K562 (cell line): ENCODE measurements around the gene AP3B2. TPM values are rescaled to one million over a fixed set of nuclear protein-coding genes. Genes with fewer than 3 reads are reported as not detected.

Source experiments
- BRD9 ChIP-seq: fragments of 450-650 bp; IDR thresholded peaks from 2 replicates; pipeline ENCODE4 v1.6.1; 2018; ENCODE audit warnings: low read depth; ENCODE audit not compliant: partially characterized antibody
- CBX5 ChIP-seq: IDR thresholded peaks from 2 replicates; pipeline ENCODE4 v1.6.1; 2014; ENCODE audit warnings: low read depth, borderline replicate concordance
- CEBPB ChIP-seq: fragments of 450-650 bp; IDR thresholded peaks from 2 replicates; pipeline ENCODE4 v1.6.1; 2016; ENCODE audit warnings: missing genetic modification characterization, missing compliant biosample characterization
- CHD2 ChIP-seq: IDR thresholded peaks from 2 replicates; pipeline ENCODE4 v1.6.1; 2011; ENCODE audit warnings: low read depth, low read length
- ELF4 ChIP-seq: fragments of 450-650 bp; formaldehyde crosslinking; IDR thresholded peaks from 2 replicates; pipeline ENCODE4 v1.4.0; 2022; ENCODE audit warnings: missing genetic modification characterization
- FOXJ3 ChIP-seq: sonication (generic); formaldehyde crosslinking; IDR thresholded peaks from 2 replicates; pipeline ENCODE4 v1.4.0; 2020; ENCODE audit warnings: mild to moderate bottlenecking, missing genetic modification reagents
- GTF2A2 ChIP-seq: IDR thresholded peaks from 2 replicates; pipeline ENCODE4 v1.6.1; 2016; ENCODE audit warnings: mild to moderate bottlenecking, missing genetic modification characterization, missing compliant biosample characterization
- GTF2F1 ChIP-seq: IDR thresholded peaks from 2 replicates; pipeline ENCODE4 v1.6.1; 2011; ENCODE audit warnings: low read depth, low read length, improper control_type of control experiment
- HMG20A ChIP-seq: fragments of 450-650 bp; formaldehyde crosslinking; conservative IDR thresholded peaks from 2 replicates; pipeline ENCODE4 v1.4.0; 2020; ENCODE audit warnings: mild to moderate bottlenecking, mixed read lengths
- KAT8 ChIP-seq: fragments of 450-650 bp; IDR thresholded peaks from 2 replicates; pipeline ENCODE4 v1.6.1; 2016; ENCODE audit warnings: low read depth, mild to moderate bottlenecking
- MAFF ChIP-seq: IDR thresholded peaks from 2 replicates; pipeline ENCODE4 v1.6.1; 2012; ENCODE audit warnings: low read length, improper control_type of control experiment
- MCM3 ChIP-seq: fragments of 450-650 bp; IDR thresholded peaks from 2 replicates; pipeline ENCODE4 v1.6.1; 2016
- MCM7 ChIP-seq, 2 experiments: fragments of 450-650 bp; IDR thresholded peaks; 2 replicates each; pipeline ENCODE4 v1.6.1; 2016 to 2018
- NR1H2 ChIP-seq: sonication (generic); formaldehyde crosslinking; IDR thresholded peaks from 2 replicates; pipeline ENCODE4 v1.4.0; 2020; ENCODE audit warnings: mild to moderate bottlenecking, missing genetic modification reagents
- OTX1 ChIP-seq: fragments of 450-650 bp; formaldehyde crosslinking; IDR thresholded peaks from 2 replicates; pipeline ENCODE4 v1.4.0; 2022; ENCODE audit warnings: mild to moderate bottlenecking
- SETDB1 ChIP-seq: IDR thresholded peaks from one replicate; pipeline ENCODE4 v1.6.1; 2012; ENCODE audit warnings: low read length, control low read depth, inconsistent platforms
- STAT5A ChIP-seq: IDR thresholded peaks from 2 replicates; pipeline ENCODE4 v1.6.1; 2012; ENCODE audit warnings: low read length, inconsistent platforms, borderline replicate concordance
- TSC22D4 ChIP-seq: fragments of 450-650 bp; IDR thresholded peaks from 2 replicates; pipeline ENCODE4 v1.6.1; 2016; ENCODE audit warnings: missing genetic modification characterization, missing biosample characterization, control low read depth
- ZNF184 ChIP-seq: sonication (generic); formaldehyde crosslinking; IDR thresholded peaks from 2 replicates; pipeline ENCODE4 v1.5.0; 2020; ENCODE audit warnings: missing genetic modification reagents
- ZNF316 ChIP-seq: fragments of 450-650 bp; IDR thresholded peaks from 2 replicates; pipeline ENCODE4 v1.6.1; 2016
- polyA plus RNA-seq, 8 experiments: library from polyadenylated mRNA; depleted of rRNA in 4 of 8; stranded (reverse) in 5 of 8; unstranded in 3 of 8; fragments of >200 nt; fragmentation: Nextera tagmentation in 2 of 8; fragmentation: Illumina TruSeq in 1 of 8; extraction: Ambion mirVana in 2 of 8; extraction: Trizol in 1 of 8; gene quantifications; 2 replicates each; pipeline versions ENCODE4 v1.2.1 to v1.2.3, GENCODE V29; 2011 to 2014; ENCODE audit warnings: inconsistent platforms in 1 of 8, missing spikeins in 1 of 8
- total RNA-seq, 7 experiments: library from RNA; depleted of rRNA in 6 of 7; stranded (reverse); fragments of >200 nt in 6 of 7; fragmentation: Illumina TruSeq in 2 of 7; extraction: Trizol in 2 of 7; gene quantifications; 2 replicates each; pipeline versions ENCODE4 v1.2.1 to v1.2.3, GENCODE V29; 2011 to 2021; ENCODE audit warnings: low replicate concordance in 1 of 7
- TF ChIP-seq, protein P1 (sequence below): fragments of 450-650 bp; IDR thresholded peaks from 2 replicates; pipeline ENCODE4 v1.6.1; 2016; ENCODE audit warnings: mild to moderate bottlenecking, moderate library complexity

The AP3B2 gene
- total and polyA plus RNA-seq, 9 of the 15 experiments (the other 6 are each of a cell fraction or from before 2014, with no cell fraction given): 0.03 to 0.15 (median 0.10) TPM; not detected in 2

DNA sequence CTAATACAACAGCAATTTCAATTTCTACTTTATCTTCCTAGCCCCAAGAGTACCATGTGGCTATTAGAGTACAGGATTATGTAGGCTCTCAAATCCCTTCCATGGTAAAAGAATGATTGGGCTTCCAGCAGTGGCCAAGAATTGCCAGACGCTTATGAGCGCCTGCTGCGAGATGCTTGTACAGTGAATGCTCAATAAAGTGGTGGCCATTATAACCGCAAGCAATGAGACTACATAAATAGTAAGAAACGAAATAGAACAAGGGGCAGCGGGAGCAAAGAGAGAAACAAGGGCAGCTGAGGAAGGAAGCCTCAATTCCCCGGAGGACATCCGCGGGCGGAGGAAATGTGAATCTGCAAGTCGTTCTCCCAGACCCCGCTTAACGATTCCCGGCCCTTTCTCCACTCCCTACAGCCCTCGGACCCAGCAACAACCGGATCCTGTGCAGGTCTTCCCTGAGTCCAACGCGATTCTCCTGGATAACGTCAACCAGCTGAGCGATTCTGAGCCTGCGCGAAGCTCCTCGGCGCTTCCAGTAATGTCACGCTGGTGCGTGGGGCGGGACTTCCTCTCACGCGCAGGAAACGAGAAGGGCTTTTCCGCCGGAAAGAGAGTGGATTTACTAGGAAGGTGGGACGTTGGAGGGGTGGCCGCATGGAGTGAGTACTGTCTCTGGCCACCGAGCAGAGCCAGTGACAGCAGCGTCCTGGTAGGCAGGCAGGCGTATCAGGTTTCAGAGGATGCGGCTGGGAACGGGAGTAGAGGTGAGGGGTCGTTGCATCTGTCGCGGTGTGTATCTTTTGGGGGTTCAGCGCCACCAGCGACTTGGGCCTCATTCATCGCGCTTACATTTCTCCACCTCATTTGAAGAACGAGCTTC lies 40.5 kb upstream of the AP3B2 start (continued):
- TF ChIP-seq OTX1 (peak; percentile 15; the same call in 1 of the 2 replicates), CEBPB (tag) (no peak), MCM3 (no peak), ZNF316 (no peak), GTF2A2 (tag) (no peak), TSC22D4 (no peak), CHD2 (peak; percentile 53), FOXJ3 (no peak), ELF4 (CRISPR knock-in tag) (no peak; the same call in 1 of the 2 replicates), GTF2F1 (peak; percentile 57; the same call in 1 of the 2 replicates), HMG20A (CRISPR knock-in tag) (no peak), ZNF184 (CRISPR knock-in tag) (no peak), MCM7 (IDR thresholded peaks at IDR 0.05) (no peak), BRD9 (peak; percentile 18), SETDB1 (no peak), STAT5A (no peak), CBX5 (no peak), KAT8 (no peak), NR1H2 (CRISPR knock-in tag) (no peak), MAFF (no peak)
- TF ChIP-seq, protein P1, sequence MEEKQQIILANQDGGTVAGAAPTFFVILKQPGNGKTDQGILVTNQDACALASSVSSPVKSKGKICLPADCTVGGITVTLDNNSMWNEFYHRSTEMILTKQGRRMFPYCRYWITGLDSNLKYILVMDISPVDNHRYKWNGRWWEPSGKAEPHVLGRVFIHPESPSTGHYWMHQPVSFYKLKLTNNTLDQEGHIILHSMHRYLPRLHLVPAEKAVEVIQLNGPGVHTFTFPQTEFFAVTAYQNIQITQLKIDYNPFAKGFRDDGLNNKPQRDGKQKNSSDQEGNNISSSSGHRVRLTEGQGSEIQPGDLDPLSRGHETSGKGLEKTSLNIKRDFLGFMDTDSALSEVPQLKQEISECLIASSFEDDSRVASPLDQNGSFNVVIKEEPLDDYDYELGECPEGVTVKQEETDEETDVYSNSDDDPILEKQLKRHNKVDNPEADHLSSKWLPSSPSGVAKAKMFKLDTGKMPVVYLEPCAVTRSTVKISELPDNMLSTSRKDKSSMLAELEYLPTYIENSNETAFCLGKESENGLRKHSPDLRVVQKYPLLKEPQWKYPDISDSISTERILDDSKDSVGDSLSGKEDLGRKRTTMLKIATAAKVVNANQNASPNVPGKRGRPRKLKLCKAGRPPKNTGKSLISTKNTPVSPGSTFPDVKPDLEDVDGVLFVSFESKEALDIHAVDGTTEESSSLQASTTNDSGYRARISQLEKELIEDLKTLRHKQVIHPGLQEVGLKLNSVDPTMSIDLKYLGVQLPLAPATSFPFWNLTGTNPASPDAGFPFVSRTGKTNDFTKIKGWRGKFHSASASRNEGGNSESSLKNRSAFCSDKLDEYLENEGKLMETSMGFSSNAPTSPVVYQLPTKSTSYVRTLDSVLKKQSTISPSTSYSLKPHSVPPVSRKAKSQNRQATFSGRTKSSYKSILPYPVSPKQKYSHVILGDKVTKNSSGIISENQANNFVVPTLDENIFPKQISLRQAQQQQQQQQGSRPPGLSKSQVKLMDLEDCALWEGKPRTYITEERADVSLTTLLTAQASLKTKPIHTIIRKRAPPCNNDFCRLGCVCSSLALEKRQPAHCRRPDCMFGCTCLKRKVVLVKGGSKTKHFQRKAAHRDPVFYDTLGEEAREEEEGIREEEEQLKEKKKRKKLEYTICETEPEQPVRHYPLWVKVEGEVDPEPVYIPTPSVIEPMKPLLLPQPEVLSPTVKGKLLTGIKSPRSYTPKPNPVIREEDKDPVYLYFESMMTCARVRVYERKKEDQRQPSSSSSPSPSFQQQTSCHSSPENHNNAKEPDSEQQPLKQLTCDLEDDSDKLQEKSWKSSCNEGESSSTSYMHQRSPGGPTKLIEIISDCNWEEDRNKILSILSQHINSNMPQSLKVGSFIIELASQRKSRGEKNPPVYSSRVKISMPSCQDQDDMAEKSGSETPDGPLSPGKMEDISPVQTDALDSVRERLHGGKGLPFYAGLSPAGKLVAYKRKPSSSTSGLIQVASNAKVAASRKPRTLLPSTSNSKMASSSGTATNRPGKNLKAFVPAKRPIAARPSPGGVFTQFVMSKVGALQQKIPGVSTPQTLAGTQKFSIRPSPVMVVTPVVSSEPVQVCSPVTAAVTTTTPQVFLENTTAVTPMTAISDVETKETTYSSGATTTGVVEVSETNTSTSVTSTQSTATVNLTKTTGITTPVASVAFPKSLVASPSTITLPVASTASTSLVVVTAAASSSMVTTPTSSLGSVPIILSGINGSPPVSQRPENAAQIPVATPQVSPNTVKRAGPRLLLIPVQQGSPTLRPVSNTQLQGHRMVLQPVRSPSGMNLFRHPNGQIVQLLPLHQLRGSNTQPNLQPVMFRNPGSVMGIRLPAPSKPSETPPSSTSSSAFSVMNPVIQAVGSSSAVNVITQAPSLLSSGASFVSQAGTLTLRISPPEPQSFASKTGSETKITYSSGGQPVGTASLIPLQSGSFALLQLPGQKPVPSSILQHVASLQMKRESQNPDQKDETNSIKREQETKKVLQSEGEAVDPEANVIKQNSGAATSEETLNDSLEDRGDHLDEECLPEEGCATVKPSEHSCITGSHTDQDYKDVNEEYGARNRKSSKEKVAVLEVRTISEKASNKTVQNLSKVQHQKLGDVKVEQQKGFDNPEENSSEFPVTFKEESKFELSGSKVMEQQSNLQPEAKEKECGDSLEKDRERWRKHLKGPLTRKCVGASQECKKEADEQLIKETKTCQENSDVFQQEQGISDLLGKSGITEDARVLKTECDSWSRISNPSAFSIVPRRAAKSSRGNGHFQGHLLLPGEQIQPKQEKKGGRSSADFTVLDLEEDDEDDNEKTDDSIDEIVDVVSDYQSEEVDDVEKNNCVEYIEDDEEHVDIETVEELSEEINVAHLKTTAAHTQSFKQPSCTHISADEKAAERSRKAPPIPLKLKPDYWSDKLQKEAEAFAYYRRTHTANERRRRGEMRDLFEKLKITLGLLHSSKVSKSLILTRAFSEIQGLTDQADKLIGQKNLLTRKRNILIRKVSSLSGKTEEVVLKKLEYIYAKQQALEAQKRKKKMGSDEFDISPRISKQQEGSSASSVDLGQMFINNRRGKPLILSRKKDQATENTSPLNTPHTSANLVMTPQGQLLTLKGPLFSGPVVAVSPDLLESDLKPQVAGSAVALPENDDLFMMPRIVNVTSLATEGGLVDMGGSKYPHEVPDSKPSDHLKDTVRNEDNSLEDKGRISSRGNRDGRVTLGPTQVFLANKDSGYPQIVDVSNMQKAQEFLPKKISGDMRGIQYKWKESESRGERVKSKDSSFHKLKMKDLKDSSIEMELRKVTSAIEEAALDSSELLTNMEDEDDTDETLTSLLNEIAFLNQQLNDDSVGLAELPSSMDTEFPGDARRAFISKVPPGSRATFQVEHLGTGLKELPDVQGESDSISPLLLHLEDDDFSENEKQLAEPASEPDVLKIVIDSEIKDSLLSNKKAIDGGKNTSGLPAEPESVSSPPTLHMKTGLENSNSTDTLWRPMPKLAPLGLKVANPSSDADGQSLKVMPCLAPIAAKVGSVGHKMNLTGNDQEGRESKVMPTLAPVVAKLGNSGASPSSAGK: no peak; the same call in 1 of the 2 replicates
